H9 (cell line): ENCODE measurements around the gene AJAP1. TPM values are rescaled to one million over a fixed set of nuclear protein-coding genes. Genes with fewer than 3 reads are reported as not detected.

Source experiments
- DNase-seq: peaks from one replicate; pipeline ENCODE4 v3.0.0-alpha.2; 2017
- H2AFZ ChIP-seq: one replicate; pipeline ENCODE4 v1.6.1; 2013; ENCODE audit warnings: mild to moderate bottlenecking, low read length, control low read depth, moderate library complexity
- H2AK5ac ChIP-seq: 2 replicates; pipeline ENCODE4 v1.6.1; 2013; ENCODE audit warnings: low read length, control low read depth, mixed read lengths; ENCODE audit not compliant: insufficient read length
- H2BK120ac ChIP-seq: one replicate; pipeline ENCODE4 v1.6.1; 2013; ENCODE audit warnings: low read depth, mild to moderate bottlenecking, low read length, control low read depth, inconsistent platforms; ENCODE audit not compliant: poor library complexity, severe bottlenecking
- H2BK12ac ChIP-seq: 2 replicates; pipeline ENCODE4 v1.6.1; 2013; ENCODE audit warnings: low read length, control low read depth, mixed read lengths, low read depth; ENCODE audit not compliant: insufficient read length
- H2BK15ac ChIP-seq: 2 replicates; pipeline ENCODE4 v1.6.1; 2013; ENCODE audit warnings: low read depth, low read length, control low read depth
- H2BK20ac ChIP-seq: one replicate; pipeline ENCODE4 v1.6.1; 2013; ENCODE audit warnings: low read depth, mild to moderate bottlenecking, low read length, control low read depth, inconsistent platforms; ENCODE audit not compliant: poor library complexity, severe bottlenecking
- H2BK5ac ChIP-seq: 2 replicates; pipeline ENCODE4 v1.6.1; 2013; ENCODE audit warnings: low read length, control low read depth, mixed read lengths; ENCODE audit not compliant: insufficient read length
- H3K14ac ChIP-seq: 2 replicates; pipeline ENCODE4 v1.6.1; 2013; ENCODE audit warnings: low read length, control low read depth; ENCODE audit not compliant: insufficient read depth
- H3K18ac ChIP-seq: 2 replicates; pipeline ENCODE4 v1.6.1; 2013; ENCODE audit warnings: low read depth, mild to moderate bottlenecking, mixed read lengths, low read length, control low read depth; ENCODE audit not compliant: insufficient read length
- H3K23ac ChIP-seq: 2 replicates; pipeline ENCODE4 v1.6.1; 2013; ENCODE audit warnings: low read length, control low read depth, mixed read lengths, low read depth; ENCODE audit not compliant: insufficient read length
- H3K23me2 ChIP-seq: 2 replicates; pipeline ENCODE4 v1.6.1; 2013; ENCODE audit warnings: low read depth, mild to moderate bottlenecking, mixed read lengths, low read length, control low read depth; ENCODE audit not compliant: insufficient read length, poor library complexity, severe bottlenecking
- H3K27ac ChIP-seq: 2 replicates; pipeline ENCODE4 v1.5.1; 2013; ENCODE audit warnings: low read length, control low read depth, mixed read lengths, low read depth; ENCODE audit not compliant: insufficient read length
- H3K27me3 ChIP-seq: 2 replicates; pipeline ENCODE4 v1.6.1; 2013; ENCODE audit warnings: low read length, control low read depth, inconsistent platforms; ENCODE audit not compliant: insufficient read depth
- H3K4ac ChIP-seq: 2 replicates; pipeline ENCODE4 v1.6.1; 2013; ENCODE audit warnings: low read depth, mild to moderate bottlenecking, control low read depth, inconsistent platforms, low read length, moderate library complexity
- H3K4me1 ChIP-seq: 2 replicates; pipeline ENCODE4 v1.6.1; 2013; ENCODE audit warnings: low read length, control low read depth, inconsistent platforms; ENCODE audit not compliant: insufficient read depth
- H3K4me2 ChIP-seq: 2 replicates; pipeline ENCODE4 v1.6.1; 2013; ENCODE audit warnings: low read length, control low read depth, mixed read lengths; ENCODE audit not compliant: insufficient read length, insufficient read depth
- H3K56ac ChIP-seq: 2 replicates; pipeline ENCODE4 v1.6.1; 2013; ENCODE audit warnings: low read depth, mild to moderate bottlenecking, mixed read lengths, low read length, control low read depth; ENCODE audit not compliant: insufficient read length
- H3K79me1 ChIP-seq: 2 replicates; pipeline ENCODE4 v1.6.1; 2013; ENCODE audit warnings: low read depth, mild to moderate bottlenecking, moderate library complexity, low read length, control low read depth, inconsistent platforms; ENCODE audit not compliant: insufficient read depth, poor library complexity, severe bottlenecking
- H3K79me2 ChIP-seq: 2 replicates; pipeline ENCODE4 v1.6.1; 2013; ENCODE audit warnings: low read length, control low read depth, inconsistent platforms; ENCODE audit not compliant: insufficient read depth
- H3K9ac ChIP-seq: 2 replicates; pipeline ENCODE4 v1.6.1; 2013; ENCODE audit warnings: low read length, control low read depth, mixed read lengths; ENCODE audit not compliant: insufficient read length; ENCODE audit errors: extremely low read depth
- H3K9me3 ChIP-seq: one replicate; pipeline ENCODE4 v1.6.1; 2013; ENCODE audit warnings: low read depth, low read length, inconsistent platforms; ENCODE audit not compliant: control insufficient read depth
- H3T11ph ChIP-seq: one replicate; pipeline ENCODE4 v1.6.1; 2013; ENCODE audit warnings: mild to moderate bottlenecking, low read length, control low read depth, inconsistent platforms
- H4K20me1 ChIP-seq: one replicate; pipeline ENCODE4 v1.6.1; 2013; ENCODE audit not compliant: control insufficient read depth, insufficient read length, insufficient read depth
- H4K5ac ChIP-seq: 2 replicates; pipeline ENCODE4 v1.6.1; 2013; ENCODE audit warnings: low read depth, mild to moderate bottlenecking, mixed read lengths, low read length, control low read depth; ENCODE audit not compliant: insufficient read length
- H4K8ac ChIP-seq: replicated peaks from 2 replicates; pipeline ENCODE4 v1.6.1; 2013; ENCODE audit warnings: low read length, control low read depth, mixed read lengths, low read depth; ENCODE audit not compliant: insufficient read length
- H4K91ac ChIP-seq: 2 replicates; pipeline ENCODE4 v1.6.1; 2013; ENCODE audit warnings: low read depth, mild to moderate bottlenecking, moderate library complexity, mixed read lengths, low read length, control low read depth; ENCODE audit not compliant: insufficient read length
- H3K27ac Mint-ChIP-seq, 3 experiments: 2 replicates in 2 of 3; 3 replicates in 1 of 3; pipeline ENCODE4 v1.8.0; 2020 to 2021; ENCODE audit warnings: mixed read lengths in 3 of 3, mild to moderate bottlenecking in 1 of 3, moderate library complexity in 1 of 3
- H3K27me3 Mint-ChIP-seq: 2 replicates; pipeline ENCODE4 v1.8.0; 2021; ENCODE audit warnings: low read depth, mild to moderate bottlenecking, moderate library complexity, mixed read lengths
- H3K36me3 Mint-ChIP-seq, 3 experiments: 2 replicates in 2 of 3; 3 replicates in 1 of 3; pipeline ENCODE4 v1.8.0; 2020 to 2021; ENCODE audit warnings: low read depth in 3 of 3, mixed read lengths in 3 of 3; ENCODE audit not compliant: insufficient read depth in 1 of 3
- H3K4me1 Mint-ChIP-seq, 2 experiments: 2 replicates each; pipeline ENCODE4 v1.8.0; 2020; ENCODE audit warnings: mixed read lengths in 2 of 2
- H3K4me3 Mint-ChIP-seq, 2 experiments: 2 replicates in 1 of 2; 3 replicates in 1 of 2; pipeline ENCODE4 v1.8.0; 2020 to 2021; ENCODE audit warnings: mild to moderate bottlenecking in 2 of 2, mixed read lengths in 2 of 2, moderate library complexity in 1 of 2
- H3K9me3 Mint-ChIP-seq, 2 experiments: 2 replicates in 1 of 2; 3 replicates in 1 of 2; pipeline ENCODE4 v1.8.0; 2020; ENCODE audit warnings: mild to moderate bottlenecking in 2 of 2, mixed read lengths in 2 of 2, moderate library complexity in 1 of 2
- WGBS: extraction: QIAGEN DNeasy Blood & Tissue Kit; methylation state at CpG from one replicate; pipeline ENCODE4 v1.1.7; 2013; ENCODE audit warnings: missing lambda C conversion rate, low lambda C conversion rate, mixed read lengths; ENCODE audit not compliant: insufficient read length; ENCODE audit errors: extremely low coverage; 5-methylcytosine and 5-hydroxymethylcytosine counted together
- total RNA-seq: library from RNA; stranded (reverse); gene quantifications from 2 replicates; pipeline ENCODE4 v1.2.1, GENCODE V29; 2021
- TF ChIP-seq, protein P1 (sequence below): fragments of 200-600 bp; sonication (generic); conservative IDR thresholded peaks from 3 replicates; pipeline ENCODE4 v1.8.0; 2021; ENCODE audit warnings: antibody characterized with exemption, mild to moderate bottlenecking

The AJAP1 gene
- total RNA-seq, 1 experiment from 2014 or later, result 8.6 TPM

DNA sequence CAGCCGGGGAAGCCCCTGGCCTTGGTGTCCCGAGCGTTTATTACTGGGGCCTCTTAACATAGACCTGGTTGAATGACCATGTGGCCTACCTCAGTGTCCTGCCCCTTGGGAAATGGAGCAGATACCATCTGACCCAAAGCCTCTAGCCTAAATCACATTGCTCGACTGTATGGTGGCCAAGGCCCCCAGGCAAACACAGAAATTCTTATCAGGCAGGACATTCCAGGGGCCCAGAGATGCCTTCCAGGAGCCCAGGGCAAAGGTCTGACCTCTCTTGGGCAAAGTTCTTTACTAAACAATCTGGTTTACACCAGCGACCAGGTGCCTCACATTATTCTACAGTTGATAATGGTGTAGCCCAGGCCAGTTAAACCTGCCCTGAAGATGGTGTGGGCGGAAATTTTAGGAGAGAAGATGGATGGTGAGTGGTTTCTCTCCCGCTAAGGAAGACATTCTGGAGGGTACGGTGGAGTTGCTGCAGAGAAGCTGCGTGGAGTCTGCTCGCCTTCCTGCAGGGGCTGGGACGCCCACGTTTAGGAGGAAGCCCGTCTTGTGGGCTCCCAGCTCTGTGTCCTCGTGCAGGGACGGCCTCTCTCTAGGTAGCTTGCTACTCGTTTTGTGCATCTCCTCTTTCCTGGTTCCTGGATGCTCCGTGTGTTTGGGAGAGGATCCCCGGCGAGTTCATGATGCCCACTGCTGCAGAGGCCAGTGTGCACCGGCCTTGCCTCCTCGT, 21.2 kb downstream of the AJAP1 start:
- Histone ChIP-seq H2AFZ (no peak overlapping the region), H3K56ac (no peak overlapping the region), H4K8ac (no peak overlapping the region), H2BK15ac (no peak overlapping the region), H3K23ac (no peak overlapping the region), H3K79me1 (no peaks in the 10 kb centered on the region), H2BK5ac (no peak overlapping the region), H3T11ph (no peak overlapping the region), H3K27me3 (no peaks in the 10 kb centered on the region), H3K4me2 (no peak overlapping the region), H4K5ac (no peak overlapping the region), H2BK12ac (no peak overlapping the region), H2BK120ac (no peak overlapping the region), H2AK5ac (no peak overlapping the region), H3K27ac (no peak overlapping the region), H4K20me1 (no peaks in the 10 kb centered on the region), H3K9ac (no peak overlapping the region), H3K14ac (no peak overlapping the region), H2BK20ac (no peak overlapping the region), H3K79me2 (no peaks in the 10 kb centered on the region), H3K4ac (no peak overlapping the region), H3K18ac (no peak overlapping the region), H3K4me1 (no peaks in the 10 kb centered on the region), H4K91ac (no peak overlapping the region), H3K23me2 (no peaks in the 10 kb centered on the region), H3K9me3 (peaks cover 15% of the 10 kb centered on the region)
- peaks cover 24 to 25% of the 10 kb centered on the region in 2 experiments for H3K9me3 Mint-ChIP-seq
- H3K4me1 Mint-ChIP-seq, result 0 out of 4 replicates have a peak, but pooled peaks cover 0 to 3% of the 10 kb centered on the region in 2 experiments
- H3K36me3 Mint-ChIP-seq, result peaks cover 11 to 24% (median 24%) of the 10 kb centered on the region in 3 experiments
- no peak overlapping the region for H3K27ac Mint-ChIP-seq
- H3K27me3 Mint-ChIP-seq, result peaks cover 4% of the 10 kb centered on the region
- no peak for DNase-seq
- no peak overlapping the region for H3K4me3 Mint-ChIP-seq
- TF ChIP-seq, protein P1, sequence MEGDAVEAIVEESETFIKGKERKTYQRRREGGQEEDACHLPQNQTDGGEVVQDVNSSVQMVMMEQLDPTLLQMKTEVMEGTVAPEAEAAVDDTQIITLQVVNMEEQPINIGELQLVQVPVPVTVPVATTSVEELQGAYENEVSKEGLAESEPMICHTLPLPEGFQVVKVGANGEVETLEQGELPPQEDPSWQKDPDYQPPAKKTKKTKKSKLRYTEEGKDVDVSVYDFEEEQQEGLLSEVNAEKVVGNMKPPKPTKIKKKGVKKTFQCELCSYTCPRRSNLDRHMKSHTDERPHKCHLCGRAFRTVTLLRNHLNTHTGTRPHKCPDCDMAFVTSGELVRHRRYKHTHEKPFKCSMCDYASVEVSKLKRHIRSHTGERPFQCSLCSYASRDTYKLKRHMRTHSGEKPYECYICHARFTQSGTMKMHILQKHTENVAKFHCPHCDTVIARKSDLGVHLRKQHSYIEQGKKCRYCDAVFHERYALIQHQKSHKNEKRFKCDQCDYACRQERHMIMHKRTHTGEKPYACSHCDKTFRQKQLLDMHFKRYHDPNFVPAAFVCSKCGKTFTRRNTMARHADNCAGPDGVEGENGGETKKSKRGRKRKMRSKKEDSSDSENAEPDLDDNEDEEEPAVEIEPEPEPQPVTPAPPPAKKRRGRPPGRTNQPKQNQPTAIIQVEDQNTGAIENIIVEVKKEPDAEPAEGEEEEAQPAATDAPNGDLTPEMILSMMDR, result no peak
- WGBS, result no CpG with 5 or more reads among the region's 21 CpGs
